Measurements from ENCODE around the gene ARFGAP2.

DNA sequence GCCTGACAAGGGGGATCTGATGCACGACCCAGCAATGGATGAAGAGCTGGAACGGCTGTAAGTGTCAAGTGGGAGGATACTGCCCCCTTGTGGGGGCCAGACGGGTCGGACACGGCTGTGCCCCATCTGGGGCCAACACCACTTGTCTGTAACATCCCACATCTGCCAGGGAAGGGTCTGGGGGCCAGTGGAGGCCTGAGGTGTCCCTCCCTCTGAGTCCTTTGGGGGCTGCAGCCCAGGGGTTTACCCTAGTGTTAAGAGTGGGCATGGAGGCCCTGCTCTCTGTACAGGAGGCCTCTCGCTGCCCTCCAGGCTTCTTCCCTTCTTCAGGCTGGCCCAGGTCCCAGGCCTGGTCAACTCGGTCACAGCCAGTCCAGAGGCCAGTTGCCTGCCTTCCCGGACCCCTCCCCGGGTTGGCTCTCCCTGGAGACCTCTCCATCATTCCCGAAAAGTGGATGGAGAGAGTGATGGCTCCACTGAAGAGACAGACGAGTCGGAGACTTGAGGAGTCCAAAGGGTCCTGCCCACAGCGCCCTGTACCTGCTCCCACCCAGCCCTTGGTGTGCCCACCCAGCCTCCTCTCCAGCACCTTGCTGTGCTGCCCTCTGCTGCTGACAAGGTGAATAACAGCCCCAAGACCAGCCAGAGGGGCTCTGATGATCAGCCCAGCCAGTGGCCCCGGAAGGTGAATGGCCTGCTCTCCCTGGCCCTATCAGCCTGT is 15.4 kb downstream of the ARFGAP2 start:
- TF ChIP-seq, protein P1, sequence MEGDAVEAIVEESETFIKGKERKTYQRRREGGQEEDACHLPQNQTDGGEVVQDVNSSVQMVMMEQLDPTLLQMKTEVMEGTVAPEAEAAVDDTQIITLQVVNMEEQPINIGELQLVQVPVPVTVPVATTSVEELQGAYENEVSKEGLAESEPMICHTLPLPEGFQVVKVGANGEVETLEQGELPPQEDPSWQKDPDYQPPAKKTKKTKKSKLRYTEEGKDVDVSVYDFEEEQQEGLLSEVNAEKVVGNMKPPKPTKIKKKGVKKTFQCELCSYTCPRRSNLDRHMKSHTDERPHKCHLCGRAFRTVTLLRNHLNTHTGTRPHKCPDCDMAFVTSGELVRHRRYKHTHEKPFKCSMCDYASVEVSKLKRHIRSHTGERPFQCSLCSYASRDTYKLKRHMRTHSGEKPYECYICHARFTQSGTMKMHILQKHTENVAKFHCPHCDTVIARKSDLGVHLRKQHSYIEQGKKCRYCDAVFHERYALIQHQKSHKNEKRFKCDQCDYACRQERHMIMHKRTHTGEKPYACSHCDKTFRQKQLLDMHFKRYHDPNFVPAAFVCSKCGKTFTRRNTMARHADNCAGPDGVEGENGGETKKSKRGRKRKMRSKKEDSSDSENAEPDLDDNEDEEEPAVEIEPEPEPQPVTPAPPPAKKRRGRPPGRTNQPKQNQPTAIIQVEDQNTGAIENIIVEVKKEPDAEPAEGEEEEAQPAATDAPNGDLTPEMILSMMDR (IDR thresholded peaks at IDR 0.05; ENCODE audit: extremely low read depth in 1 of 2, insufficient read depth in 1 of 2, low read depth in 1 of 2, low read length in 2 of 2): peak; percentile 80 to 87
- no peak for TF ChIP-seq JUN (IDR thresholded peaks at IDR 0.05; ENCODE audit: borderline replicate concordance, insufficient read depth, insufficient read length, low read depth)
- TF ChIP-seq POLR2A (IDR thresholded peaks at IDR 0.05; ENCODE audit: low read depth, low read length): no peak
- TF ChIP-seq POLR2AphosphoS5 (IDR thresholded peaks at IDR 0.05; ENCODE audit: insufficient read depth, low read depth, low read length): no peak
- no peak for TF ChIP-seq EZH2 (IDR thresholded peaks at IDR 0.05; ENCODE audit: borderline replicate concordance, low read depth, low read length, severe bottlenecking)
- TF ChIP-seq FOS (IDR thresholded peaks at IDR 0.05; ENCODE audit: borderline replicate concordance, insufficient read depth, low read length): no peak
